Stimulated activated CD8-positive, alpha-beta memory T cell treated with anti-CD3 and anti-CD28 coated beads, Interleukin-4, amount 100 ng/mL, for 48 hours (primary cell): ENCODE results near the gene PXN.
"Not testable (repeated sequence)": the region's sequence is repeated elsewhere in the genome, so short reads cannot be mapped to it uniquely, and the experiment has no call there.

Source experiments
- DNase-seq: peaks from one replicate; pipeline ENCODE4 v3.0.0-alpha.2; 2020

PXN gene

GRCh38 chr12:120224304-120225199 is 41.0 kb downstream of the PXN start:
- DNase-seq: no peak

DNA sequence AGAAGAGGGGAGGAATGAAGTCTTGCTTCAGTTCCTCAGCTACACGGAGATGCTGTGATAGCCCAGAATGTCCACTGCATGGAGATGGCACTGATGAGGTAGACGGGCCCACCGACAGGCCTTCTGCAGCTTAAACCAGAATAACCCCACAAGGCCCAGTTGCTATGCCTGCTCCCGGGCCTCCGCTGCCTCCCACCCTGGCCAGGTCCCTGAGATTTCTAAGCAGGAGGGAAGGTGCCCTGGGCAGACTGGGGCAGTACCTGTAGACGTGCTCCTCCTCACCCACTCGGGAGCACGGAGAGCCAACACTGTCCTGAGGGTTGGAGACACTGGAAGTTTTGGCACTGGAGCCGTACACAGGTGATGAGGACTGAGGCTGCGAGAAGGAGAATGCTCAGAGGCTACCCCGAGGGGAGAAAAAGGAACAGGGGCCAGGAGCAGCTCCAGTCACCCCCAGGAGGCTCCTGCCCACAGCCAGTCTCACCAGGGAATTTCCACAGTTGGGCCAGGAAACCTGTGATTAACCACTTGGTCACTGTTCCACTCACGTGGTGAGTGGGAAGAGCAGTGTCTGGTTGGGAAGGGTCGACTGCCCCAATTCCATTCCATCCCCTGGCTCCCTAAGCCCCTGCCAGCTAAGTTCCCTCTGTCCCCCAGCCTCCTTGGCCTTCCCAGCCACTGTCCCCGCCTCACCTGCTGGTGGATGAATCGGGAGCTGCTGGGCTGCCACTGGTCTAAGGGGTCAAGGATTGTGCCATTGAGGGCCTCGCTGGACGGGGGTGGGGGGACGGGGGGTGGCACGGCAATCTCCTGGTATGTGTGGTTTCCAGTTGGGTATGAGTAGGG is 41.8 kb downstream of the PXN start:
- DNase-seq: no peak

GRCh38 chr12:120222288-120222832 is 43.2 kb downstream of the PXN start:
- DNase-seq: no peak

GRCh38 chr12:120221576-120221900 is 44.0 kb downstream of the PXN start:
- DNase-seq: no peak

DNA sequence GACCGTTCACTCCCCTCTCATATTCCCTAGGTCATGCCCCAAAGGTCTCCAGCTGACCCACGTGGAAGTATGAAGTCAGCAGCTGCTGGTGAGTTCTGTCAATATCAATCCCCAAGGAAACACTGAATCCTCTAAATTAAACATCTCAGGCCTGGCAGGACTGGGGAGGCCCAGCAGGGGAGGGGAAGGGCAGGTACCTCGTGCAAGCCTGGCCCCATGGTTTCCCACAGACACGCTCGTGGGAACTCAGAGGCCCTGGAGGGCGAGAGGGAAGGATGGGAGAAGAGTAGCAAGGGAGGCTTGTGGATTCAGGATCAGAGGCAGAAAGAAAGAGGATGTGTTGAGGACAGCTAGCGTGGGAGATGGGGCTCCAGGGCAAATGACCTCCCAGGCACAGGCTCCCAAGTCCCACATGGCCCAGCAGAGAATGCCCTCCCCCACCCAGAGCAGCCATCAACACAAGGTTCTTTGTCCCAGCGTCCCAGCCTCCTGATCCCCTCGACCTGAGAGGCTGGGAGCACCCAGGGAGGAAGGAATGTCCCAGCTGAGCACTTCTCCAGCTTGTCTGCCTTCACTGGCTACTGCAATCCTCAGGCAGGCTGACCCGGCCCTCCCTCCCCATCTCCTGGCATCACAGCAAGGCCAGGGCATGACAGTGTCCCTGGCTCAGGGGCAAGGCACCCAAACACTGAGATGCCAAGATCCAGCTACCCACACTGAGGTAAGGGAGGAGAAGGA is 44.5 kb downstream of the PXN start:
- DNase-seq: no peak

DNA sequence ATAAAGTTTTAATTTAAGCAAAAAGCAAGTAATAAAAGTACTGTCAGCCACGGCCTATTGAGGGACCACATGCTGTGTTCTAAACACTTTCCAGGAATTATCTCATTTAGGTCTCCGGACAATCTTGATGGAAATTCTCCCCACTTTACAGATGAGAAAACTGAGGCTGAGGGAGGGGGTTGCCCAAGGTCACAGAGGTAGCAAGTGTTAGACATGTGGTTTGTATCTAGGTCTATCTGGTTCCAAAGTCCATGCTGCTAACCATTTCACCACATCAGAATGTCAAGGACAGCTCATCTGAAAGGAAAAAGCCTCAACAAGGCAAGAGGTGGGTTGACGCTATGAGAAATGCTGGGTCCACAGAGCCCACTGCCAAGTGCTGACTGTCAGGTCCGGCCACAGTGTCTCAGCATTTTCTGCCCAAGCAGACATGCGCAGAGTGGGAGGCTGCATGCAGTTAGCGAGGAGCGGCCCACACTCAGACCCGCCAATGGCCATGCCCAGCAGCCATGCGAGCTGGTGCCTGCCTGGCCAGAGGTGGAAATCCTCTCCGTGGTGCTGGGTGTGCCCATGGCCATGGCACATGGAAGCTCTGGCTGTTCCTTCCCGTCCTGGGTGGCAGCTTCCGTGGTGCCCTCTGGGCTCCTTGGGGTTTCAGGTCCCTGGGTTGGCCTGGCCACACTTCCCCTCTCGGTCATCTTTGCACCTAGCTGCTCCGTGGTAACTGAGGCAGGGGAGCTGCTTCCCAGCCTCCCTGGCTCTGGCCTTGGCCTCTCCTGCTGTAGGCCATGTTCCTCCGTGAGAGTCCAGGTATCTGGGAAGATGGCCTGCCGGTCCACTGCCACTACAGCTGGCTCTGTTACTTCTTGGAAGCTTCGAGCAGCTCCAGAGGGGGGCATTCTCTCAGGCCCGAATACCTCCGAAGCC is 46.6 kb downstream of the PXN start:
- no peak for DNase-seq

DNA sequence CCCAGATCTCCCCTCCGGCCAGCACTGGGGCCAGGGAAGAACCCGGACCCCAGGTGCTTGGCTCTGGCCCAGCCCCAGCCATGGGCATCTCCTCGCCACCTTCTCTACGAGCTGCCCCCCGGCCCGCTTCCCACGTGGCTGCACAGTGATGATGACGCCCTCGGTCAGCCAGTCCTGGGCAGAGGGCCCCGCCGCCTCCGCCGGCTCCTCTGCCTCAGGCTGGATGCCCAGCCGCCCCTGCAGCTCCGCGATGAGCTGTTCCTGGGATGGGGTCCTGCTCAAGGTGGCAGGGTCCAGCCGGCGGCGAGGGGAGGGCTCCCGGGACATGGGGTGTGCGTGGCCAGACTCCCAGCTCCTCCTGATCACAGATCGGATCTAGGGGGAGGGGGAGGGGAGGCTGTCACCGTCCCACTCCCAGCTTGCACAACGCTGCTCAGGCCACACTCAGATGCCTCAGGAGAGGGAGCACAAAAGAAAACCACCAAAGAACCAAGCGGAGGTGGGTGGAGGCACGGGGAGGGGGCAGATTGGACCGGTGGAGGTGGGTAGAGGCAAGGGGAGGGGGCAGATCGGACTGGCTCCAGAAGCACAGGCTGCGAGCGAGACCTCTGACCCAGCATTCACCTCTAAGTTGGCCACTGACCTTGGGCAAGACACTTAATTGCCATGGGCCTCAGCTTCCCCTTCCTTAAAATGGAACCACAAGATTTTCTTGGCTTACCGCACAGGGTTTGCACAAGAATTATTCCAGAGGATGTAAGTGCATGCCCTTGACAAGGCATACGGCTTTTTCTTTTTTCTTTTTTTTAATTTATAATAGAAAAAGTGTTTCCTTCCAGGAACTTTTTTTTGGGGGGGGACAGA is 48.6 kb downstream of the PXN start:
- no peak for DNase-seq

DNA sequence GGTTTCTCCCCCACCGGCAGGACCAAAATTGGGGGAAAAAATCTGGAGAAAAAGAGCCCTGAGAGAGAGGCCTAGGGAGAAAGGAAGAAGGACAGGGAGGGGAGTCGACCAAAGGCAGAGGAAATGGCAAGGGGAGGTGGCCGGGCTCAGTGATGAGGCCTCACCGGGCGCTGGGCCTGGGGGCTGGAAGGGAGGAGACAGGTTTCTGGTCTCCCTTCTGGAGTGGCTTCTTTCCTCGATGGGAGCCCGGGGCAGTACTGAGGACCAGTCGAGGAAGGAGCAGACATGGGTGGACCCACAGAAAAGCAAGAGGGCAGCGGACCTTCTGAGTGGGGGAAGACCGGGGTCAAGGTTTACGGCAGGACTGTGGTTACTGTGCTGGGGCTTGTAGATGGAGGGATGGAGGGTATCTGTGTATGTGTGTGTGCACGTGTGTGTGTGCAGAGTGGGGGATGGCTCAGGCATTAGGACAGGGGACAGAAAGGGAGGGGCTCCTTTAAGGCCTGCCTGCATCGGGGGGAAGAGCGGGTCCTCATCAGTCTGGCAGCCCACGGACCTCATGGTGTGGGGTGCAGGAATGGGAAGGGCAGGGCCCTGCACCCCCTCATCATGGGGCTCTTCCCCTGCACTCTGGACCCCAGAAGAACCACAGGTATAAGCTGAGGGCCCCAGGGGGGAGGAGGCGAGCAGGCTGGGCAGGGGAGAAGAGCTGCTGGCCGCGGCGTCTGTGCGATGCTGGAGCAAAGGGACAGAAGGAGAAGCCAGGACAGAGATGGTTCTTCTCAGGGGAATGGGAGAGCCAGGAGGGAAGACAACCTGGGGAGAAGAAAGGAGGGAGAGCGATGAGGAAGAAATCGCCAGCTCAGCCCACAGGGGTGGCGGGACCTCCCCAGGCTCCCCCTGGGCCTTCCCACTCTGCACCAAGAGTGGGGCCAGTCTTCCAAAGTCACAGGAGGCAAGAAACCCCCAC is 49.5 kb downstream of the PXN start:
- DNase-seq: no peak

- no peak for DNase-seq
Observed at GRCh38 chr12:120215357-120215735, 50.2 kb downstream of the PXN start.

GRCh38 chr12:120214626-120215356 is 50.7 kb downstream of the PXN start:
- DNase-seq: no peak

DNA sequence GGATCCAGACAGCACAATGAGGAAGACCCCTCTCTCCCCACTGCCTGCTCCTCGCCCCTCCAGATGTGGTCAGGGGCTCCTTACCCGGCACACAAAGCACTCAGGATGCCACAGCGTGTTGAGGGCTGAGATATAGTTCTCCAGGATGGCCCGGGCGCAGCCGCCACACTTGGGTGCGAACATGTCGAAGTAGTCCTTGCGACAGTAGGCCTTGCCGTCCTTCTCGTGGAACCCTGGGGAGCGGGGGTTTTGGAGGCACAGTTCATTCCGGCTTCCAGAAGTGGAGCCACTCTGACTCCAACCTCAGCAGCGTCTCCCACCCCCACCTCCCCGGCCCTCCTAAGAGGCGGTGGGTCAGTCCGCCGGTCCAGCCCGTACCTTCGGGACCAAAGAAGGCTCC is 51.8 kb downstream of the PXN start:
- no peak for DNase-seq

GRCh38 chr12:120213182-120213581 is 52.3 kb downstream of the PXN start:
- DNase-seq: not testable (repeated sequence)

GRCh38 chr12:120212301-120212700 is 53.2 kb downstream of the PXN start:
- DNase-seq: no peak

DNA sequence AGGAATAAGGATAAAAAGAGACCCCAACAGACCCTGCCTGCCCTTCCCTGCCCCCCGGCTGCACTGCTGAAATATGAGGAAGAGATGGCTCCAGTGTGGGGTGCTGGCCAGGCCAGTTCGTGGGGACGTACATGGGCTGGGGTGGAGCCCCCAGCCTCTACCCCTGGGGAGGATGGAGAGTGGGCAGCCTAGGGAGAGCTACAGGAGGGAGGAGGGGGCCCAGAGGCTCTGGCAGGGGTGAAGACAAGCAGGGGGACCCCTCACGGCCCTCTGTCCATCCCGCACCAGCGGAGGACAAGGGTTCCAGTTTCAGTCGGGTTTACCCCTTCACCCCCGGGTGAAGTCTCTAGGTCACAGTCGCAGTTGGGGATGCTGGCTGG is 53.6 kb downstream of the PXN start:
- DNase-seq: no peak

- no peak for DNase-seq
Observed at GRCh38 chr12:120211243-120211903, 54.2 kb downstream of the PXN start.

DNA sequence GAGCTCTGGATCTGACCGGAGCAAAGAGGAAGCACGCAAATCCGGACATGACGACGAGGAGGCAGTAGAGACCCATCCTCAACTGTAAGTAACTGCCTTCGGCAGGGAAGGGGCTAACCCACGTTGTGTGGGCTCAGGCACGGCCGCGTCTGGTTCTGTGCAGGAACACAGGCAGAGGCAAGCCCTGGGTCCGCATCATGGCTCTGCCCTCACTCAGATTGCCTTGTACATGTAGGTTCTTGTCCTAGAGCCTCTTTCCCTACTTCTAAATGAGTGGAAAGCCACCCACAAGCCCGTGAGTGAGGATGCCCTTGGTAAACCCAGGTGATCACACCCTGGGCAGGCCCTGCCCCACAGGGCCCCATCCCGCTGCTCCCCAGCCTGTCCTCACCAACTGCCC is 55.7 kb downstream of the PXN start:
- DNase-seq: no peak

- no peak for DNase-seq
Observed at GRCh38 chr12:120207227-120207626, 58.3 kb downstream of the PXN start.

- DNase-seq: not testable (repeated sequence)
Observed at GRCh38 chr12:120206781-120207180, 58.7 kb downstream of the PXN start.

GRCh38 chr12:120206228-120206627 is 59.3 kb downstream of the PXN start:
- no peak for DNase-seq
